HepG2 (cell line): ENCODE data around the gene GNG12. TPM values are rescaled to one million over a fixed set of nuclear protein-coding genes. Genes with fewer than 3 reads are reported as not detected.

Source experiments
- ATAC-seq: fragments of 200-7000 bp; cut with Tn5 transposase; 3 replicates; pipeline ENCODE4 v1.9.1; 2020; ENCODE audit warnings: mild to moderate bottlenecking, moderate library complexity
- BruUV-seq: library from RNA; stranded (reverse); fragments of 400-500 nt; replicated peaks from 2 replicates; lab custom pipeline; 2021; lab: Mats Ljungman, UMichigan
- CTCF ChIA-PET: fragments of 300-600 bp; formaldehyde crosslinking; extraction: SDS; loops from one replicate; lab custom pipeline; 2021; ENCODE audit warnings: low total read pairs, inconsistent platforms, low intra/inter-chr PET ratio; lab: Yijun Ruan, JAX
- POLR2A ChIA-PET: fragments of 350-600 bp; sonication (Branson Sonifier 250); formaldehyde crosslinking; loops from one replicate; lab custom pipeline; 2020; ENCODE audit warnings: antibody characterized with exemption, inconsistent platforms; lab: Yijun Ruan, JAX
- DNase-seq: peaks from one replicate; pipeline ENCODE4 v3.0.0-alpha.2; 2015; ENCODE audit warnings: low spot score
- FAIRE-seq: peaks from 3 replicates; lab custom pipeline; 2011; peaks lifted over from hg19 to GRCh38; lab: Jason Lieb, UNC
- H2AFZ ChIP-seq: one replicate; pipeline ENCODE4 v1.6.1; 2011; ENCODE audit warnings: low read length, inconsistent platforms
- H3K27ac ChIP-seq: fragments of 300-600 bp; 3 replicates; pipeline ENCODE4 v1.8.0; 2011; ENCODE audit warnings: mixed run types, mild to moderate bottlenecking, mixed read lengths, low read length, inconsistent platforms; ENCODE audit not compliant: insufficient read depth; ENCODE audit errors: extremely low read length
- H3K27me3 ChIP-seq, 2 experiments: fragments of 200-600 bp in 1 of 2; 2 replicates in 1 of 2; 3 replicates in 1 of 2; pipeline versions ENCODE4 v1.6.0 to v1.8.0; 2011; ENCODE audit warnings: low read length in 2 of 2, mild to moderate bottlenecking in 2 of 2, moderate library complexity in 2 of 2, inconsistent platforms in 1 of 2; ENCODE audit not compliant: insufficient read depth in 2 of 2, control insufficient read depth in 1 of 2
- H3K36me3 ChIP-seq, 2 experiments: fragments of 200-600 bp in 1 of 2; replicated peaks in 1 of 2; 2 replicates in 1 of 2; 3 replicates in 1 of 2; pipeline versions ENCODE4 v1.5.1 to v1.8.0; 2011; ENCODE audit warnings: low read length in 2 of 2, inconsistent platforms in 1 of 2; ENCODE audit not compliant: insufficient read depth in 2 of 2, control insufficient read depth in 1 of 2
- H3K4me1 ChIP-seq: 2 replicates; pipeline ENCODE4 v1.5.1; 2012; ENCODE audit warnings: low read length, inconsistent platforms; ENCODE audit not compliant: insufficient read depth
- H3K4me2 ChIP-seq: 2 replicates; pipeline ENCODE4 v1.6.0; 2011; ENCODE audit warnings: low read depth, low read length, inconsistent platforms
- H3K4me3 ChIP-seq, 3 experiments: fragments of 200-600 bp in 1 of 3; sonication (generic), shearing (Covaris generic) in 1 of 3; replicated peaks in 1 of 3; 2 replicates each; pipeline ENCODE4 v1.5.1; 2011 to 2016; ENCODE audit warnings: low read length in 3 of 3, inconsistent platforms in 2 of 3, low read depth in 2 of 3, mild to moderate bottlenecking in 2 of 3, control low read depth in 1 of 3, mixed read lengths in 1 of 3; ENCODE audit not compliant: insufficient read depth in 1 of 3
- H3K79me2 ChIP-seq: one replicate; pipeline ENCODE4 v1.6.1; 2011; ENCODE audit warnings: low read length, inconsistent platforms; ENCODE audit not compliant: insufficient read depth
- H3K9ac ChIP-seq: 2 replicates; pipeline ENCODE4 v1.6.0; 2011; ENCODE audit warnings: mild to moderate bottlenecking, low read depth, low read length, inconsistent platforms; ENCODE audit not compliant: insufficient read depth
- H3K9me3 ChIP-seq: 2 replicates; pipeline ENCODE4 v1.5.1; 2012; ENCODE audit warnings: mild to moderate bottlenecking, low read length
- H4K20me1 ChIP-seq: 2 replicates; pipeline ENCODE4 v1.6.0; 2011; ENCODE audit warnings: inconsistent platforms, mild to moderate bottlenecking, low read length, moderate library complexity; ENCODE audit not compliant: insufficient read depth
- CREM ChIP-seq, 2 experiments: sonication (generic) in 1 of 2; formaldehyde crosslinking in 1 of 2; IDR thresholded peaks; 2 replicates each; pipeline versions ENCODE4 v1.4.0 to v1.6.1; 2016 to 2020; ENCODE audit warnings: antibody characterized with exemption in 1 of 2, mild to moderate bottlenecking in 1 of 2, missing genetic modification reagents in 1 of 2
- EEA1 ChIP-seq: sonication (generic); formaldehyde crosslinking; IDR thresholded peaks from 2 replicates; pipeline ENCODE4 v1.5.1; 2020; ENCODE audit warnings: mild to moderate bottlenecking, missing genetic modification reagents, borderline replicate concordance
- HDAC2 ChIP-seq: sonication (generic); formaldehyde crosslinking; IDR thresholded peaks from 2 replicates; pipeline ENCODE4 v1.4.0; 2020; ENCODE audit warnings: missing genetic modification reagents
- NFATC3 ChIP-seq: sonication (generic); formaldehyde crosslinking; IDR thresholded peaks from 2 replicates; pipeline ENCODE4 v1.5.1; 2020; ENCODE audit warnings: mild to moderate bottlenecking, missing genetic modification reagents
- YEATS4 ChIP-seq: sonication (generic); formaldehyde crosslinking; IDR thresholded peaks from 2 replicates; pipeline ENCODE4 v1.4.0; 2020; ENCODE audit warnings: missing genetic modification reagents, borderline replicate concordance
- ZBTB7A ChIP-seq: sonication (generic); formaldehyde crosslinking; IDR thresholded peaks from 2 replicates; pipeline ENCODE4 v1.8.0; 2022; ENCODE audit warnings: mild to moderate bottlenecking, missing genetic modification reagents
- ZNF720 ChIP-seq: sonication (generic); formaldehyde crosslinking; IDR thresholded peaks from 2 replicates; pipeline ENCODE4 v1.4.0; 2020; ENCODE audit warnings: missing genetic modification reagents
- WGBS: methylation state at CpG from one replicate; pipeline ENCODE4 v1.1.6; 2017; ENCODE audit warnings: low lambda C conversion rate; 5-methylcytosine and 5-hydroxymethylcytosine counted together
- in situ Hi-C: cut with HindIII; loops from 2 replicates; pipeline ENCODE4 v1.10.0; 2017; ENCODE audit warnings: low pct_unique_long_range_greater_than_20kb; ENCODE audit not compliant: extremely low pct_ligation_motif_present
- intact Hi-C: fragments of 100-400 bp; cut with micrococcal nuclease; formaldehyde crosslinking; loops from one replicate; pipeline ENCODE4 v1.10.0; 2022; ENCODE audit not compliant: unreplicated experiment
- polyA plus RNA-seq, 8 experiments: library from polyadenylated mRNA; depleted of rRNA in 3 of 8; stranded (reverse) in 7 of 8; unstranded in 1 of 8; fragments of >200 nt; fragmentation: Illumina TruSeq in 4 of 8; extraction: Trizol in 4 of 8; gene quantifications; 2 replicates each; pipeline versions ENCODE4 v1.2.1 to v1.2.3, GENCODE V29; 2011 to 2016; ENCODE audit warnings: low read depth in 4 of 8, missing spikeins in 1 of 8, mixed read lengths in 1 of 8; ENCODE audit not compliant: insufficient read depth in 1 of 8
- total RNA-seq, 5 experiments: library from RNA; depleted of rRNA; stranded (reverse); fragments of >200 nt; fragmentation: Illumina TruSeq; extraction: Trizol; gene quantifications; 2 replicates each; pipeline ENCODE4 v1.2.3, GENCODE V29; 2016; ENCODE audit warnings: low read depth in 1 of 5
- TF ChIP-seq, protein P1 (sequence below): sonication (generic); formaldehyde crosslinking; IDR thresholded peaks from 2 replicates; pipeline ENCODE4 v1.4.0; 2020; ENCODE audit warnings: missing genetic modification reagents
- TF ChIP-seq, protein P2 (sequence below): sonication (generic); formaldehyde crosslinking; IDR thresholded peaks from 2 replicates; pipeline ENCODE4 v1.8.0; 2022; ENCODE audit warnings: mild to moderate bottlenecking, missing genetic modification reagents, moderate library complexity
- TF ChIP-seq, protein P3 (sequence below): sonication (generic); formaldehyde crosslinking; IDR thresholded peaks from 2 replicates; pipeline ENCODE4 v1.4.0; 2020; ENCODE audit warnings: missing genetic modification reagents
- TF ChIP-seq, protein P4 (sequence below): sonication (generic); formaldehyde crosslinking; IDR thresholded peaks from 2 replicates; pipeline ENCODE4 v1.5.0; 2020; ENCODE audit warnings: missing genetic modification reagents, mild to moderate bottlenecking, borderline replicate concordance

The GNG12 gene
- total and polyA plus RNA-seq, 2 of the 13 experiments (the other 11 are each of a cell fraction or from before 2014, with no cell fraction given) = 0.11 TPM

DNA sequence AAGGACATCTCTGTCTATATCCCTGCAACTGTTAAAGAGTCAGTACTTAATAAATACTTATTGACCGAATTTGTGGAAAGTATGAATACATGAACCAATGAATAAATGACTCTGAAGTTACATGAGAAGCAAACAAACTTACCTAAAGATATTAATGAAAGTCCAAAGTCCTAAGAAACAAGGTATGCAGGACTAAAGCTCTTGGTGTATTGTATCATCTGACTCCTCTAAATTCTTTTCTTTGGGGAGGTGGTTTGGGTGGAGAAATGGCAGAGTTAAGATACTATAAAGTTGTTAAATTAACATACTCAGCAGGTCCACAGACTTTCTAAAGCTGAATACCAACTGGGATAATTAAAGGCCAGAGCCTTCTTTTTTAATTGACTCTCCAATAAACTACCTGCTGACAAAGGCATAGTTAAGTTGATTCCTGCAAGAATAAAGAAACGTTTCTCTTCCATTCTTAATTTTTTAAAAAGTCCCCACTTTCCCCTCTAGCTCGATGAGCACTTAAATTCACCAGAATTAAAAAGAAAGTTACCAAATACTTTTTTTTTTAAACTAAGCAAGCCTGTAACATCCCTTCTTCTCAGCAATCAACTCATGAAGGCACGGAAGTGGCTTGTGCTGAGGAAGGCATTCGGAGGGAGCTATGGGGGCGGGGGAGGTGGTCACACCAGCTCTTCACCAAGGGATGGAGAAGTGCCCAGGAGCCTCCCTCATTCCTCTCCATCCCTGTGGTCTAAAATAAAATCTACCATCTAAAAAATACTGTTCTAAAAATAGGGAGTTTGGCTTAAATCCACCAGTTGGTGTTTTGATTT is 87.2 kb downstream of the GNG12 start (continued):
- TF ChIP-seq HDAC2 (CRISPR knock-in tag) = no peak
- TF ChIP-seq, protein P1, sequence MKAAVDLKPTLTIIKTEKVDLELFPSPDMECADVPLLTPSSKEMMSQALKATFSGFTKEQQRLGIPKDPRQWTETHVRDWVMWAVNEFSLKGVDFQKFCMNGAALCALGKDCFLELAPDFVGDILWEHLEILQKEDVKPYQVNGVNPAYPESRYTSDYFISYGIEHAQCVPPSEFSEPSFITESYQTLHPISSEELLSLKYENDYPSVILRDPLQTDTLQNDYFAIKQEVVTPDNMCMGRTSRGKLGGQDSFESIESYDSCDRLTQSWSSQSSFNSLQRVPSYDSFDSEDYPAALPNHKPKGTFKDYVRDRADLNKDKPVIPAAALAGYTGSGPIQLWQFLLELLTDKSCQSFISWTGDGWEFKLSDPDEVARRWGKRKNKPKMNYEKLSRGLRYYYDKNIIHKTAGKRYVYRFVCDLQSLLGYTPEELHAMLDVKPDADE (CRISPR knock-in tag) = no peak
- no peak for TF ChIP-seq YEATS4 (CRISPR knock-in tag)
- no peak for TF ChIP-seq EEA1 (CRISPR knock-in tag)
- no peak for TF ChIP-seq NFATC3 (CRISPR knock-in tag)
- TF ChIP-seq, all 625 proteins: peak for 0

DNA sequence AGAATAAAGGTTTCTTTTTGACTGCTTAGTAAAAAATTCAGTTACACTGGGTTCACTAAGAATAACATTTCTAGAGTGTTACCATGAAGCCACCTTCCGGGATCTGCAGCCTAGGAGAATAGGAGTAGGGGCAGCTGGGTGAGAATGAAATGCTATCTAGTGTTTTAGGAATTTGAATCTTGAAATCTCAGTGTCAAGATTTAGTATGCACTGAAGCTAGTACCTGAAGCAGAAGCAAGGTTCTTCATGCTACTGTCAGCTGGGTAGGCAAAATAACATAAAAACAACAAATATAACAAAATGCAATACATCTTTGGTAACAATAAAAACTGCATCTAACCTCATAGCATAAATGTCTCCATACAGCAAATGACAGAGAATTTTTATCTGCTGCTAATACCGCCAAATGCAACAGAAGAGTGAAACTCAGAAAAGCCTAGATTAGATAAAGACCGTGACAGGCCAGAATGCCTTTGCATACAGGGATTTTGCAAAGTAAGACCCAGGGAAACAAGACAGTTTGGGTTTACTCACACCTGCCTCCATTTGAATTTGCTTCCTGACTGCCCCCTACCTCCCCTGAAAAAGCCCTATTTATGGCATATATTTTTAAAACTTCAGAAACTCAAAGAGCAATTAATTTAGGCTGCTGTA is 90.1 kb downstream of the GNG12 start:
- Histone ChIP-seq H3K27me3 (no peaks in the 10 kb centered on the region), H3K36me3 (no peaks in the 10 kb centered on the region), H3K79me2 (no peaks in the 10 kb centered on the region), H2AFZ (no peak overlapping the region), H3K9me3 (no peaks in the 10 kb centered on the region), H3K4me1 (peaks cover 51% of the 10 kb centered on the region), H3K27ac (no peak overlapping the region), H4K20me1 (no peaks in the 10 kb centered on the region), H3K4me3 (no peak overlapping the region), H3K9ac (no peak overlapping the region), H3K4me2 (no peak overlapping the region)
- BruUV-seq = no TSS peak
- in situ Hi-C loops (no loop called here), intact Hi-C loops (no loop called here)
- ATAC-seq (no peak), FAIRE-seq (no peak), DNase-seq (no peak)
- ChIA-PET POLR2A (no interaction called here), CTCF (no interaction called here)
- 80% methylated on average over 3 of the region's 3 CpGs for WGBS
- TF ChIP-seq, protein P2, sequence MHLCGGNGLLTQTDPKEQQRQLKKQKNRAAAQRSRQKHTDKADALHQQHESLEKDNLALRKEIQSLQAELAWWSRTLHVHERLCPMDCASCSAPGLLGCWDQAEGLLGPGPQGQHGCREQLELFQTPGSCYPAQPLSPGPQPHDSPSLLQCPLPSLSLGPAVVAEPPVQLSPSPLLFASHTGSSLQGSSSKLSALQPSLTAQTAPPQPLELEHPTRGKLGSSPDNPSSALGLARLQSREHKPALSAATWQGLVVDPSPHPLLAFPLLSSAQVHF = no peak
- no peak for TF ChIP-seq ZBTB7A
- no peak for TF ChIP-seq ZNF720 (CRISPR knock-in tag)
- TF ChIP-seq, protein P3, sequence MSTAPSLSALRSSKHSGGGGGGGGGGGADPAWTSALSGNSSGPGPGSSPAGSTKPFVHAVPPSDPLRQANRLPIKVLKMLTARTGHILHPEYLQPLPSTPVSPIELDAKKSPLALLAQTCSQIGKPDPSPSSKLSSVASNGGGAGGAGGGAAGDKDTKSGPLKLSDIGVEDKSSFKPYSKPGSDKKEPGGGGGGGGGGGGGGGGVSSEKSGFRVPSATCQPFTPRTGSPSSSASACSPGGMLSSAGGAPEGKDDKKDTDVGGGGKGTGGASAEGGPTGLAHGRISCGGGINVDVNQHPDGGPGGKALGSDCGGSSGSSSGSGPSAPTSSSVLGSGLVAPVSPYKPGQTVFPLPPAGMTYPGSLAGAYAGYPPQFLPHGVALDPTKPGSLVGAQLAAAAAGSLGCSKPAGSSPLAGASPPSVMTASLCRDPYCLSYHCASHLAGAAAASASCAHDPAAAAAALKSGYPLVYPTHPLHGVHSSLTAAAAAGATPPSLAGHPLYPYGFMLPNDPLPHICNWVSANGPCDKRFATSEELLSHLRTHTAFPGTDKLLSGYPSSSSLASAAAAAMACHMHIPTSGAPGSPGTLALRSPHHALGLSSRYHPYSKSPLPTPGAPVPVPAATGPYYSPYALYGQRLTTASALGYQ = no peak
- TF ChIP-seq, protein P4, sequence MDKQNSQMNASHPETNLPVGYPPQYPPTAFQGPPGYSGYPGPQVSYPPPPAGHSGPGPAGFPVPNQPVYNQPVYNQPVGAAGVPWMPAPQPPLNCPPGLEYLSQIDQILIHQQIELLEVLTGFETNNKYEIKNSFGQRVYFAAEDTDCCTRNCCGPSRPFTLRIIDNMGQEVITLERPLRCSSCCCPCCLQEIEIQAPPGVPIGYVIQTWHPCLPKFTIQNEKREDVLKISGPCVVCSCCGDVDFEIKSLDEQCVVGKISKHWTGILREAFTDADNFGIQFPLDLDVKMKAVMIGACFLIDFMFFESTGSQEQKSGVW = no peak
- TF ChIP-seq CREM (IDR thresholded peaks at IDR 0.05) = no peak
- no peak for TF ChIP-seq CREM (CRISPR knock-in tag; IDR thresholded peaks at IDR 0.05)
